Right kidney (tissue), 1 donor: Measurements from ENCODE around the gene TM9SF2.
"Not testable (repeated sequence)": the region's sequence is repeated elsewhere in the genome, so short reads cannot be mapped to it uniquely, and the experiment has no call there.

Experiments used
- DNase-seq: peaks from one replicate; pipeline ENCODE4 v3.0.0-alpha.2; 2016

TM9SF2 gene

GRCh38 chr13:99491750-99492149 lies 9.5 kb upstream of the TM9SF2 start:
- not testable (repeated sequence) for DNase-seq

DNA sequence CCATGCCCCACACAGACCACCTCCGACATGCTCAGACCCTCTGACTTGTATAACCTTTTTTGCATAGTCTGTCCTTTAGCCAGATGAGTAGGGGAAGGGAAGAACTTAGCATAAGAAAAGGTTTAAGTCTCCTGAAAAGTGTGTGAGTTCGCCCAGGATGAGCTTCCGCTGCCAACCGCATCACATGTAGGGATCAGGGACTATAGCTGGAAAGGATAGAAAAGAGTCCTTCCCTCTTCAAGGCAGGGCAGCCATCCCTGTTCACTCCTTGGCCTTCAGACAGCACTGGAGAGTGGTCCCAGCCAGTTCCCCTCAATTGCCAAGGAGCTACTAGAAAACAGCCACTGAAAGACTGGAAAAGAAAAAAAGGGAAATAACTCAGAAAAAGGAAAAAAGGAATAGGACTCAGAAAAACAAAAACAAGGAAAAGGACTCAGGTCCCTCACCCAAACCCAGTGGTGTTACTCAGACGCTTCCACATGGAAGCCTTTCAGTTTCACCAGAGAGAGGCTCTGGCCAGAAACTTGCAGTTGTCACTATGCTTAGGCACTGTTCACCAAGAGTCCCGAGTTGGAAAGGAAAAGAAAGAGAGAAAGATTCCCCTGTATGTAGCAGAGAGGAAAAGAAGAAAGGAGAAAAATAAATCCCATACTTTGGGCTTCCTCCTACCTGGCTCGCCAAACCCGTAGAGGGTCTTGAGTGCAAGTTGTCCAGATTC lies 5.6 kb upstream of the TM9SF2 start:
- DNase-seq, result no peak

GRCh38 chr13:99496184-99497142 lies 4.8 kb upstream of the TM9SF2 start:
- no peak for DNase-seq

- peak; percentile 85 for DNase-seq
These were observed 2.8 kb upstream of the TM9SF2 start for GRCh38 chr13:99498171-99499161.

DNA sequence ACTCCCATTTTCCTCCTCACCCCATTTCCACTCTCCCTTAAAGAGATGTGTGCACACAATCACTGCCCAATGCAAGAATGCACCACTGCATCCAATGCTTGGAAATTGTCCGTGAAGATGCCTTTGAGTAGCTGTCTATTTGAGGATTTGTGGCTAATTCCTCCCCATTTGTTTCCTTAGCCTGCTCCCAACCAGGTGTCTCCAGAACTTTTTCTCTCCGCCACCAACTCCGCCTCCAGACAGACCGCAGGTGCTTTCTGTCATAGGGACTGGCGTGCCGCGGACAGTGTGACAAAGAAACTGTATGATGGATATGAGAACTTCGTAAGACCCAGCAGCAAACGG lies 461 bp upstream of the TM9SF2 start:
- no peak for DNase-seq

- no peak for DNase-seq
These were observed 603 bp downstream of the TM9SF2 start for GRCh38 chr13:99501848-99502301.

- no peak for DNase-seq
These were observed 4.6 kb downstream of the TM9SF2 start for GRCh38 chr13:99505814-99506269.

DNA sequence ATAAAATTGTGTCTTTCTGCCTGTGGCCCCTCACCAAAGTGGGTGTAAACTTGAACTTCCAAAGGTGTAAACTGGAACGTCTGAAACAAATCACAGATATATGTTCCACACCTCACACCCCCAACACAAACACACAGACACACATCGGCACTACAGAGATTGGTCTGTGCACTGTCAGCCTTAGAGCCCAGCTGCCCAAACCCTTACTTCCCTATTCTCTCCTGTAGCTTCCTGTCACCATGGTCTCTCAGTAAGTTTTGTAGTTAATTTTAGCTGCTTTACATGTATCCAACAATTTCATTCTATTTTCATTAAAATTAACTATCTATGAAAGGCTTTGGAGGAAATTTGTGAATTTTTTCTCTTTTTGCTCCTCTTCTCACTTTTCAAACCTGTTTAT lies 5.4 kb downstream of the TM9SF2 start:
- DNase-seq, result no peak

DNA sequence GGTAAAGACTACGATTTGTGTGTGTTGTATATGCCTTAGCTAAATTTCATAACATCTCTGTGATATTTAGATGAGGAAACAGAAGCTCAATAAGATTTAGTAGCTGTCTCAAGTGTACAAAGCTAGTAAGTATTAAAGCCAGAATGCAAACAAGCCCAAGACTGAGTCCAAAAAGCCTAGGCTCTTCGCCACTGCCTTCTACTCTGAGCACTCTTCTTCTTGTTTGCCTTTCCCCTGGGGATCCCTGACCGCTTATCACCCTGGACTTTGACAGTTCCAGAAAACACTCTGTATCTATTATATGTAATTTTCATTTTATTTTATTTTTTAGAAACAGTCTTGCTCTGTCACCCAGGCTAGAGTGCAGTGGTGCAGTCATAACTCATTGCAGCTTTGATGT lies 5.8 kb downstream of the TM9SF2 start:
- DNase-seq, result no peak

DNA sequence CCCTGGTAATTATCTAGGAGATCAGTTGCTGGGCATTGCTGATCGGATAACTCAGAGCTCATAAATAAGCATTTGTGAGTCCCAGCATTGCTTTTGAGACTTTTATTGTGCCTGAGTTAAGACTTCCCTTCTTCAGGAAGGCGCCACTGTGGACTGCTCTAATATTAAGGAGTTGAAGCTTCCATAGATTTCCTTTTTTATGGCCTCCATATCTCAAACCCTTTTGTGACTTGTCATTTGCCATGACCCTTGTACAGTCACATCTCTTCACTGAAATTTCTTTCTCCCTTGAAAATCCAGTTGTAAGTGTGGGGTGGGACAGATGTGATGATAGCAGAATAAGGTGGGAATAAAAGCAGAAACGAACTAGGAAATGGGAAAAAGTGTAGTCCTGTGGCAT lies 6.3 kb downstream of the TM9SF2 start:
- no peak for DNase-seq

GRCh38 chr13:99507986-99508385 lies 6.7 kb downstream of the TM9SF2 start:
- no peak for DNase-seq

DNA sequence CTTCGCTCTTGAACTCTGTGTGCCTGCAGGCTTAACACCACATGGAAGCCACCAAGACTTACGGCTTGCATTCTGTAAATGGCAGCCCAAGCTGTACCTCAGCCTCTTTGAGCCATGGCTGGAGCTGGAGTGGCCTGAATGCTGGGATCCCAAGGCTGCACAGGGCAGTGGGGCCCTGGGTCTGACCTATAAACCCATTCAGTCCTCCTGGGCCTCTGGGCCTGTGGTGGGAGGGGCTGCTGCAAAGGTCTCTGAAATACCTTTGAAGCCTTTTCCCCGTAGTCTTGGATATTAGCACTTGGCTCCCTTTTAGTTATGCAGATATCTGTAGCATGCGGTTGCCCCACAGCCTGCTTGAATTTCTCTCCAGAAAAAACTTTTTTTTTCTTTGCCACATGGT lies 8.2 kb downstream of the TM9SF2 start:
- DNase-seq, result no peak

GRCh38 chr13:99514801-99515200 lies 13.5 kb downstream of the TM9SF2 start:
- no peak for DNase-seq

DNA sequence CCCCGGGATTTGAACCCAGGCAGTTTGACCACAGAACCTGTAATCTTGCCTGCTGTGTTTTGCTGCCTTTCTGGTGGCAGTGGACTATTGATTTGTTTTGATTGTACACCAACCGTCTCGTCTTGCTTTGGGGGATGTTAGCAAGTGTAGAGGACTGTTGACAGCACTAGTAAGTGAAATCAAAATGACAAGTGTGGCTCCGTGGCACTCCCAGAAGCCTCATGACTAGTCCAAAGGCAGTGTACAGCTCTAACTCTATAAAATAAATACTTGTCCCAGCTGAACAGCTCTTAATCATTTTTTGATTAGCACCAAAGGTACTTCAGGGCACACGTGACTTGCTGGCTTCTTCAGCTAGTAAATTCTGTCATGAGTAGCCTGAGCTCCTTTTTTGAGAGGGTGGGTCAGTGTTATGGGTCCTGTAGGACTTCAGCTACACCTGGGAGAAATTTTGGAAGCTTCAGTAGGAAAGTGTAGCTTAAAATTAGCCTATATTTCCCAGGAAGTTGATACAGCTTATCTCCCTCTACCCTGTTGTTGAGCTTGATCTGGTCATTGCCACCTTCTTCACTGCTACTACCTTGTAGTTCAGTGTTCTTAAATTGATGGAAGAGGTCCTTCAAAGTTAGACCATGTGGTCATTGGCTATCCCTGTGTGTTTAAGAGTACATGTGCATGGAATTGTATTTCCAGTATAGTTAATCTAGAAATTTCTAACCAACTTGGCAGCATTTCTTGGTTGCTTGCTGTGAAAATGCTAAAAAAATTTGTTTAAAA lies 15.1 kb downstream of the TM9SF2 start:
- DNase-seq, result no peak

- DNase-seq, result no peak
These were observed 16.3 kb downstream of the TM9SF2 start for GRCh38 chr13:99517577-99517976.

GRCh38 chr13:99517984-99518383 lies 16.7 kb downstream of the TM9SF2 start:
- DNase-seq, result no peak

- no peak for DNase-seq
These were observed 21.0 kb downstream of the TM9SF2 start for GRCh38 chr13:99522298-99522697.

- no peak for DNase-seq
These were observed 22.6 kb downstream of the TM9SF2 start for GRCh38 chr13:99523838-99524237.

GRCh38 chr13:99525967-99526366 lies 24.7 kb downstream of the TM9SF2 start:
- DNase-seq, result no peak

DNA sequence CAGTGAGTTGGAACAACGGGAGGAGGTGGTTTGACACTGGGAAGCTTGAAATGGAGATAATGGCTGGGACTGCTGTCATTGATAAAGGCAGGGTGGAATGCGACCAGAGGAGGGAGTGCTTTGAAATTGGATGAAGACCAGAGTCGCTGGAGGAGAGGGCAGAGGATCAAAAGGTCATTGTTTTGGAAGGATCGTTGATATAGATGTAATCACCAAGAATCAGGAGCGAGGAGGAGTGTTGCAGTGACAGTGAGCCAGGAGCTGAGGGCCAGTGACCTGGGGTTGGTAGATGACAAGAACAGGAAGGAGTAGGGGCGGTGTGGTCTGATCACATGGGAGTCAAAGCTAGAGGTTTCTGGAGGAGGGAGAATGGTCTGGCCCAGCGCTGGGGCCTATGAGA lies 25.3 kb downstream of the TM9SF2 start:
- no peak for DNase-seq

DNA sequence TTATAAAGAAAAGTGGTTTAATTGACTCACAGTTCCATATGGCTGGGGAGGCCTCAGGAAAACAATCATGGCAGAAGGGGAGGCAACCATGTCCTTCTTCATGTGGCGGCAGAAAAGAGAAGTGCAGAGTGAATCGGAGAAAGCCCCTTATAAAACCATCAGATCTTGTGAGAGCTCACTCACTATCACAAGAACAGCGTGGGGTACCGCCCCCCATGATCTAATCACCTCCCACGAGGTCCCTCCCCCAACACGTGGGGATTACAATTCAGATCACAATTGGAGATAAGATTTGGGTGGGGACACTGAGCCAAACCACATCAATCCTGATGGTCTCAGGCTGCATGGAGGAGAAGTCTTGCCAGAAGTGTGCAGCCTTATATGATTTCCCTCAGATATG lies 26.0 kb downstream of the TM9SF2 start:
- DNase-seq, result no peak
